Lower lobe of right lung (tissue), 2 donors: ENCODE data around the gene APCDD1. TPM values are rescaled to one million over a fixed set of nuclear protein-coding genes. Genes with fewer than 3 reads are reported as not detected.

Experiments used
- ATAC-seq, 2 donors: fragments of 200-7000 bp; cut with Tn5 transposase; one replicate each; pipeline ENCODE4 v1.9.1; 2020 to 2022; ENCODE audit warnings: mild to moderate bottlenecking in 2 of 2, moderate library complexity in 2 of 2
- DNase-seq: peaks from one replicate; pipeline ENCODE4 v3.0.0-alpha.2; 2020
- H3K27ac ChIP-seq: fragments of 200-600 bp; one replicate; pipeline ENCODE4 v1.8.0; 2022
- H3K27me3 ChIP-seq: fragments of 200-600 bp; one replicate; pipeline ENCODE4 v1.8.0; 2022; ENCODE audit warnings: low read depth
- H3K36me3 ChIP-seq: fragments of 200-600 bp; one replicate; pipeline ENCODE4 v1.8.0; 2022; ENCODE audit warnings: mild to moderate bottlenecking
- H3K4me1 ChIP-seq: fragments of 200-600 bp; one replicate; pipeline ENCODE4 v1.8.0; 2022
- H3K4me3 ChIP-seq: fragments of 200-600 bp; one replicate; pipeline ENCODE4 v1.8.0; 2022; ENCODE audit warnings: mild to moderate bottlenecking
- H3K9me3 ChIP-seq: fragments of 200-600 bp; one replicate; pipeline ENCODE4 v1.8.0; 2022
- CTCF ChIP-seq: fragments of 200-600 bp; IDR thresholded peaks from one replicate; pipeline ENCODE4 v1.8.0; 2022; ENCODE audit warnings: antibody characterized with exemption, mild to moderate bottlenecking
- intact Hi-C: fragments of 100-400 bp; cut with DNase I; formaldehyde crosslinking; loops from one replicate; pipeline ENCODE4 v1.11.0; 2022
- total RNA-seq: library from RNA; stranded (reverse); fragmentation: NEBNext Ultra II Directional; extraction: Animal tissue kit (Norgen Biotek cat#: 25700); gene quantifications from one replicate; pipeline ENCODE4 v1.2.1, GENCODE V29; 2021
- donor health status: DM: no; HTN: yes; CAD: no; lungs with severe emphysema.

APCDD1 gene
- total RNA-seq, 1 donor from 2014 or later, result 33.4 TPM

GRCh38 chr18:10442551-10442971 lies 11.9 kb upstream of the APCDD1 start:
- no peak overlapping the region for H3K27ac ChIP-seq
- DNase-seq (no peak), ATAC-seq (peak; percentile 38 to 44)
- no peaks in the 10 kb centered on the region for H3K36me3 ChIP-seq
- H3K4me3 ChIP-seq, result no peak overlapping the region
- intact Hi-C loops, result no loop called here
- H3K9me3 ChIP-seq, result no peaks in the 10 kb centered on the region
- H3K27me3 ChIP-seq, result no peaks in the 10 kb centered on the region
- peak; percentile 20 for TF ChIP-seq CTCF
- no peaks in the 10 kb centered on the region for H3K4me1 ChIP-seq

GRCh38 chr18:10443001-10443400 lies 11.4 kb upstream of the APCDD1 start:
- H3K4me3 ChIP-seq, result no peak overlapping the region
- ATAC-seq, result no peak
- H3K27me3 ChIP-seq, result no peaks in the 10 kb centered on the region
- DNase-seq, result no peak
- no peaks in the 10 kb centered on the region for H3K4me1 ChIP-seq
- no peak overlapping the region for H3K27ac ChIP-seq
- H3K9me3 ChIP-seq, result no peaks in the 10 kb centered on the region
- no peaks in the 10 kb centered on the region for H3K36me3 ChIP-seq
- intact Hi-C loops, result no loop called here
- no peak for TF ChIP-seq CTCF

GRCh38 chr18:10444314-10445006 lies 10.0 kb upstream of the APCDD1 start:
- no peak for DNase-seq
- no peak for TF ChIP-seq CTCF
- no peaks in the 10 kb centered on the region for H3K4me1 ChIP-seq
- H3K27ac ChIP-seq, result no peak overlapping the region
- H3K9me3 ChIP-seq, result no peaks in the 10 kb centered on the region
- H3K4me3 ChIP-seq, result no peak overlapping the region
- intact Hi-C loops, result no loop called here
- ATAC-seq, result no peak
- no peaks in the 10 kb centered on the region for H3K36me3 ChIP-seq
- no peaks in the 10 kb centered on the region for H3K27me3 ChIP-seq

GRCh38 chr18:10449396-10449795 lies 5.0 kb upstream of the APCDD1 start:
- Histone ChIP-seq H3K36me3 (no peaks in the 10 kb centered on the region), H3K27me3 (no peaks in the 10 kb centered on the region), H3K27ac (no peak overlapping the region), H3K9me3 (no peaks in the 10 kb centered on the region), H3K4me3 (no peak overlapping the region), H3K4me1 (no peaks in the 10 kb centered on the region)
- no peak for DNase-seq
- TF ChIP-seq CTCF, result no peak
- intact Hi-C loops, result no loop called here
- no peak for ATAC-seq

GRCh38 chr18:10450986-10451385 lies 3.4 kb upstream of the APCDD1 start:
- H3K4me3 ChIP-seq, result no peak overlapping the region
- intact Hi-C loops, result no loop called here
- no peak for DNase-seq
- ATAC-seq, result no peak
- no peaks in the 10 kb centered on the region for H3K9me3 ChIP-seq
- peaks cover 4% of the 10 kb centered on the region for H3K27me3 ChIP-seq
- H3K4me1 ChIP-seq, result peaks cover 2% of the 10 kb centered on the region
- TF ChIP-seq CTCF, result no peak
- H3K36me3 ChIP-seq, result no peaks in the 10 kb centered on the region
- no peak overlapping the region for H3K27ac ChIP-seq
